GM12878 (cell line): ENCODE results near the gene FSD1L. TPM values are rescaled to one million over a fixed set of nuclear protein-coding genes. Genes with fewer than 3 reads are reported as not detected.

Experiments used
- ATAC-seq: fragments of 200-7000 bp; cut with Tn5 transposase; 3 replicates; pipeline ENCODE4 v1.9.1; 2020; ENCODE audit warnings: mild to moderate bottlenecking, moderate library complexity
- BruUV-seq: library from RNA; stranded (reverse); fragments of 400-500 nt; replicated peaks from 2 replicates; lab custom pipeline; 2021; lab: Mats Ljungman, UMichigan
- CTCF ChIA-PET: fragments of 300-600 bp; sonication (Branson Sonifier 250); formaldehyde crosslinking; extraction: SDS; loops from one replicate; lab custom pipeline; 2021; ENCODE audit warnings: inconsistent platforms; lab: Yijun Ruan, JAX
- POLR2A ChIA-PET: fragments of 350-600 bp; formaldehyde crosslinking; extraction: SDS; loops from one replicate; lab custom pipeline; 2021; ENCODE audit warnings: inconsistent platforms; lab: Charles Lee
- RAD21 ChIA-PET: fragments of 300-600 bp; sonication (Branson Sonifier 250); formaldehyde crosslinking; loops from one replicate; lab custom pipeline; 2023; ENCODE audit warnings: antibody characterized with exemption; ENCODE audit not compliant: unreplicated experiment; lab: Charles Lee
- SMC1A ChIA-PET: fragments of 300-600 bp; sonication (Branson Sonifier 250); formaldehyde crosslinking; loops from one replicate; lab custom pipeline; 2023; ENCODE audit not compliant: unreplicated experiment, uncharacterized antibody; lab: Charles Lee
- DNase-seq: peaks from one replicate; pipeline ENCODE4 v3.0.0-alpha.2; 2011; ENCODE audit warnings: low read depth, low spot score
- FAIRE-seq: peaks from 3 replicates; lab custom pipeline; 2011; peaks lifted over from hg19 to GRCh38; lab: Jason Lieb, UNC
- H2AFZ ChIP-seq: 2 replicates; pipeline ENCODE4 v1.6.0; 2011; ENCODE audit warnings: low read depth, low read length, control low read depth; ENCODE audit not compliant: control insufficient read depth
- H3K27ac ChIP-seq: 2 replicates; pipeline ENCODE4 v1.5.1; 2011; ENCODE audit warnings: control low read depth; ENCODE audit not compliant: control insufficient read depth, insufficient read depth
- H3K27me3 ChIP-seq, 2 experiments: replicated peaks in 1 of 2; 2 replicates each; pipeline versions ENCODE4 v1.6.0 to v1.6.1; 2011; ENCODE audit warnings: low read length in 1 of 2; ENCODE audit not compliant: control insufficient read depth in 2 of 2, insufficient read depth in 2 of 2
- H3K36me3 ChIP-seq, 2 experiments: 2 replicates each; pipeline ENCODE4 v1.5.1; 2011; ENCODE audit warnings: low read length in 1 of 2; ENCODE audit not compliant: control insufficient read depth in 2 of 2, insufficient read depth in 2 of 2
- H3K4me1 ChIP-seq: 2 replicates; pipeline ENCODE4 v1.6.1; 2011; ENCODE audit warnings: mild to moderate bottlenecking, low read length, moderate library complexity, mixed read lengths; ENCODE audit not compliant: control insufficient read depth, insufficient read depth
- H3K4me2 ChIP-seq: 2 replicates; pipeline ENCODE4 v1.6.0; 2011; ENCODE audit warnings: control low read depth; ENCODE audit not compliant: control insufficient read depth, insufficient read depth
- H3K4me3 ChIP-seq: fragments of 200-600 bp; sonication (generic); 2 replicates; pipeline ENCODE4 v1.5.1; 2016
- H3K79me2 ChIP-seq: 2 replicates; pipeline ENCODE4 v1.6.0; 2011; ENCODE audit warnings: low read length; ENCODE audit not compliant: control insufficient read depth, insufficient read depth
- H3K9ac ChIP-seq: 2 replicates; pipeline ENCODE4 v1.8.0; 2011; ENCODE audit warnings: low read length, control low read depth, mixed read lengths; ENCODE audit not compliant: control insufficient read depth, insufficient read depth
- H3K9me3 ChIP-seq: replicated peaks from 3 replicates; pipeline ENCODE4 v1.5.1; 2011; ENCODE audit warnings: mild to moderate bottlenecking, low read length; ENCODE audit not compliant: control insufficient read depth, insufficient read depth
- H4K20me1 ChIP-seq: 2 replicates; pipeline ENCODE4 v1.6.0; 2011; ENCODE audit not compliant: control insufficient read depth, insufficient read depth
- ATF7 ChIP-seq: fragments of 450-650 bp; IDR thresholded peaks from 2 replicates; pipeline ENCODE4 v1.6.1; 2016; ENCODE audit warnings: low read depth, mild to moderate bottlenecking
- BCLAF1 ChIP-seq: fragments of 450-650 bp; IDR thresholded peaks from 2 replicates; pipeline ENCODE4 v1.6.1; 2017; ENCODE audit warnings: antibody characterized with exemption, mild to moderate bottlenecking, moderate library complexity
- CBX3 ChIP-seq: fragments of 200-600 bp; sonication (generic); IDR thresholded peaks from 2 replicates; pipeline ENCODE4 v1.6.1; 2016; ENCODE audit warnings: low read depth, borderline replicate concordance
- MLLT1 ChIP-seq: fragments of 450-650 bp; IDR thresholded peaks from 2 replicates; pipeline ENCODE4 v1.6.1; 2016; ENCODE audit warnings: mild to moderate bottlenecking
- MYB ChIP-seq: fragments of 150-350 bp; IDR thresholded peaks from 2 replicates; pipeline ENCODE4 v1.6.1; 2014; ENCODE audit warnings: mild to moderate bottlenecking, low read depth, low read length, borderline replicate concordance
- MYC ChIP-seq: IDR thresholded peaks from 2 replicates; pipeline ENCODE4 v1.6.1; 2011; ENCODE audit warnings: mild to moderate bottlenecking, low read length, moderate library complexity, inconsistent platforms; ENCODE audit not compliant: insufficient read depth, insufficient replicate concordance, insufficient read length, severe bottlenecking
- NR2C1 ChIP-seq: fragments of 450-650 bp; IDR thresholded peaks from 2 replicates; pipeline ENCODE4 v1.6.1; 2017; ENCODE audit warnings: antibody characterized with exemption, mild to moderate bottlenecking, moderate library complexity
- SIX5 ChIP-seq: IDR thresholded peaks from 2 replicates; pipeline ENCODE4 v1.6.1; 2011; ENCODE audit warnings: mild to moderate bottlenecking, low read depth, low read length, moderate library complexity; ENCODE audit not compliant: severe bottlenecking
- TARDBP ChIP-seq: IDR thresholded peaks from 2 replicates; pipeline ENCODE4 v1.6.1; 2016; ENCODE audit warnings: borderline replicate concordance
- WRNIP1 ChIP-seq: IDR thresholded peaks from 2 replicates; pipeline ENCODE4 v1.6.1; 2011; ENCODE audit warnings: low read depth, low read length, improper control_type of control experiment, borderline replicate concordance
- WGBS: methylation state at CpG from one replicate; pipeline ENCODE4 v1.1.6; 2016; ENCODE audit warnings: low lambda C conversion rate; ENCODE audit not compliant: insufficient replicate concordance, insufficient coverage; ENCODE audit errors: missing lambda C conversion rate; 5-methylcytosine and 5-hydroxymethylcytosine counted together
- in situ Hi-C: fragments of 300-500 bp; cut with MboI; formaldehyde crosslinking; loops from 9 replicates; pipeline ENCODE4 v1.14.3; 2018; ENCODE audit warnings: mixed read lengths
- intact Hi-C: fragments of 100-400 bp; cut with micrococcal nuclease; formaldehyde crosslinking; loops from one replicate; pipeline ENCODE4 v1.14.2; 2022; ENCODE audit not compliant: unreplicated experiment
- polyA plus RNA-seq, 11 experiments: library from polyadenylated mRNA; depleted of rRNA in 4 of 11; unstranded in 6 of 11; stranded (reverse) in 5 of 11; fragments of >200 nt; fragmentation: Nextera tagmentation in 4 of 11; fragmentation: Illumina TruSeq in 1 of 11; extraction: Ambion mirVana in 4 of 11; extraction: Trizol in 1 of 11; gene quantifications; 1 replicate in 1 of 11; 2 replicates in 10 of 11; pipeline versions ENCODE4 v1.2.1 to v1.2.3, GENCODE V29; 2011 to 2016; ENCODE audit warnings: inconsistent platforms in 2 of 11, missing spikeins in 2 of 11, low read depth in 1 of 11
- total RNA-seq, 4 experiments: library from RNA; depleted of rRNA in 3 of 4; stranded (reverse); fragments of >200 nt in 3 of 4; fragmentation: Illumina TruSeq in 1 of 4; extraction: Trizol in 1 of 4; gene quantifications; 2 replicates each; pipeline versions ENCODE4 v1.2.1 to v1.2.3, GENCODE V29; 2013 to 2021
- TF ChIP-seq, protein P1 (sequence below): fragments of 450-650 bp; IDR thresholded peaks from 2 replicates; pipeline ENCODE4 v1.6.1; 2016; ENCODE audit warnings: mild to moderate bottlenecking
- TF ChIP-seq, protein P2 (sequence below): fragments of 450-650 bp; formaldehyde crosslinking; IDR thresholded peaks from 2 replicates; pipeline ENCODE4 v1.4.0; 2022; ENCODE audit warnings: mild to moderate bottlenecking, moderate library complexity

The FSD1L gene
- total and polyA plus RNA-seq, 10 of the 15 experiments (the other 5 are each of a cell fraction or from before 2014, with no cell fraction given), result 11.9 to 52.4 (median 17.0) TPM

- peak; percentile 36; the same call in 1 of the 2 replicates for TF ChIP-seq ATF7
- TF ChIP-seq, protein P1, sequence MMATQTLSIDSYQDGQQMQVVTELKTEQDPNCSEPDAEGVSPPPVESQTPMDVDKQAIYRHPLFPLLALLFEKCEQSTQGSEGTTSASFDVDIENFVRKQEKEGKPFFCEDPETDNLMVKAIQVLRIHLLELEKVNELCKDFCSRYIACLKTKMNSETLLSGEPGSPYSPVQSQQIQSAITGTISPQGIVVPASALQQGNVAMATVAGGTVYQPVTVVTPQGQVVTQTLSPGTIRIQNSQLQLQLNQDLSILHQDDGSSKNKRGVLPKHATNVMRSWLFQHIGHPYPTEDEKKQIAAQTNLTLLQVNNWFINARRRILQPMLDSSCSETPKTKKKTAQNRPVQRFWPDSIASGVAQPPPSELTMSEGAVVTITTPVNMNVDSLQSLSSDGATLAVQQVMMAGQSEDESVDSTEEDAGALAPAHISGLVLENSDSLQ, result peak; percentile 43; the same call in 1 of the 2 replicates
- TF ChIP-seq, all 136 proteins: peak for 26
Measured at GRCh38 chr9:105541838-105542237, 94.0 kb downstream of the FSD1L start (continued).

GRCh38 chr9:105554042-105554441 is 106.2 kb downstream of the FSD1L start:
- Histone ChIP-seq H3K36me3 (no peaks in the 10 kb centered on the region), H3K27me3 (no peaks in the 10 kb centered on the region), H3K9me3 (no peaks in the 10 kb centered on the region), H3K4me1 (peaks cover 4% of the 10 kb centered on the region), H3K79me2 (peaks cover 13% of the 10 kb centered on the region), H2AFZ (no peak overlapping the region), H3K4me3 (no peak overlapping the region), H3K9ac (no peak overlapping the region), H4K20me1 (no peaks in the 10 kb centered on the region), H3K4me2 (no peak overlapping the region), H3K27ac (no peak overlapping the region)
- no peak for DNase-seq
- TF ChIP-seq, protein P2, sequence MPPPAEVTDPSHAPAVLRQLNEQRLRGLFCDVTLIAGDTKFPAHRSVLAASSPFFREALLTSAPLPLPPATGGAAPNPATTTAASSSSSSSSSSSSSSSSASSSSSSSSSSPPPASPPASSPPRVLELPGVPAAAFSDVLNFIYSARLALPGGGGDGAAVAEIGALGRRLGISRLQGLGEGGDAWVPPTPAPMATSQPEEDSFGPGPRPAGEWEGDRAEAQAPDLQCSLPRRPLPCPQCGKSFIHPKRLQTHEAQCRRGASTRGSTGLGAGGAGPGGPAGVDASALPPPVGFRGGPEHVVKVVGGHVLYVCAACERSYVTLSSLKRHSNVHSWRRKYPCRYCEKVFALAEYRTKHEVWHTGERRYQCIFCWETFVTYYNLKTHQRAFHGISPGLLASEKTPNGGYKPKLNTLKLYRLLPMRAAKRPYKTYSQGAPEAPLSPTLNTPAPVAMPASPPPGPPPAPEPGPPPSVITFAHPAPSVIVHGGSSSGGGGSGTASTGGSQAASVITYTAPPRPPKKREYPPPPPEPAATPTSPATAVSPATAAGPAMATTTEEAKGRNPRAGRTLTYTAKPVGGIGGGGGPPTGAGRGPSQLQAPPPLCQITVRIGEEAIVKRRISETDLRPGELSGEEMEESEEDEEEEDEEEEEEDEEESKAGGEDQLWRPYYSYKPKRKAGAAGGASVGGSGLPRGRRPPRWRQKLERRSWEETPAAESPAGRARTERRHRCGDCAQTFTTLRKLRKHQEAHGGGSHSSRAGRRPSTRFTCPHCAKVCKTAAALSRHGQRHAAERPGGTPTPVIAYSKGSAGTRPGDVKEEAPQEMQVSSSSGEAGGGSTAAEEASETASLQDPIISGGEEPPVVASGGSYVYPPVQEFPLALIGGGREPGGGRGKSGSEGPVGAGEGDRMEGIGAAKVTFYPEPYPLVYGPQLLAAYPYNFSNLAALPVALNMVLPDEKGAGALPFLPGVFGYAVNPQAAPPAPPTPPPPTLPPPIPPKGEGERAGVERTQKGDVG (CRISPR knock-in tag), result no peak
- TF ChIP-seq NR2C1 (no peak), BCLAF1 (no peak), WRNIP1 (no peak), TARDBP (no peak), SIX5 (no peak), CBX3 (no peak), MYC (no peak), MYB (no peak), MLLT1 (no peak)
- in situ Hi-C loops, result no loop called here
- WGBS, result 88% methylated on average over 10 of the region's 10 CpGs
- intact Hi-C loops, result loop anchor here (10.0 kb wide), 1 partner anchor 779 kb away; no protein-coding TSS in a partner anchor
- ChIA-PET POLR2A (no interaction called here), SMC1A (interaction anchor here (0.5 to 1.6 kb wide), 4 partner anchors 23 to 916 kb away, joined by 3 to 4 read pairs (median 4); no protein-coding TSS in a partner anchor), CTCF (interaction anchor here (0.9 to 1.7 kb wide), 2 partner anchors 71 to 165 kb away, joined by 3 read pairs; no protein-coding TSS in a partner anchor), RAD21 (interaction anchor here (1.9 kb wide), 1 partner anchor 53 kb away, joined by 5 read pairs; no protein-coding TSS in a partner anchor)
- no TSS peak for BruUV-seq
- no peak for FAIRE-seq
- ATAC-seq, result no peak
